Stimulated activated CD8-positive, alpha-beta memory T cell treated with anti-CD3 and anti-CD28 coated beads, Interleukin-12 subunit alpha, Interleukin-12 subunit beta, amount 100 ng/mL, for 24 hours (primary cell): Measurements from ENCODE around the gene ITGAX.

Experiments
- DNase-seq: peaks from one replicate; pipeline ENCODE4 v3.0.0-alpha.2; 2020; ENCODE audit errors: extremely low read depth

The ITGAX gene

GRCh38 chr16:31373235-31373634 lies 18.3 kb downstream of the ITGAX start:
- no peak for DNase-seq

- DNase-seq: no peak
Measured at GRCh38 chr16:31375231-31375630, 20.3 kb downstream of the ITGAX start.

DNA sequence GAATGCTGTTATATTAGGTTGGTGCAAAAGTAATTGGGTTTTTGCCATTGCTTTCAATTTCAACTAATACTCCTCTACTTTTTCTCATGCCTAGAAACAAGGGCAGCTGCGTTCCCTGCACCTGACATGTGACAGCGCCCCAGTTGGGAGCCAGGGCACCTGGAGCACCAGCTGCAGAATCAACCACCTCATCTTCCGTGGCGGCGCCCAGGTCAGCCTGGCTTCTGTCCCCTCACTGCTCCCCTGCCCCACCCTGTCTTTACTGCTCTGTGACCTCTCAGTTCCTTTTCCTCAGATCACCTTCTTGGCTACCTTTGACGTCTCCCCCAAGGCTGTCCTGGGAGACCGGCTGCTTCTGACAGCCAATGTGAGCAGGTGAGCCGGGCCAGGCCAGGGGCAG lies 21.7 kb downstream of the ITGAX start:
- no peak for DNase-seq

GRCh38 chr16:31377210-31377903 lies 22.4 kb downstream of the ITGAX start:
- no peak for DNase-seq

GRCh38 chr16:31380201-31380600 lies 25.2 kb downstream of the ITGAX start:
- DNase-seq: no peak

DNA sequence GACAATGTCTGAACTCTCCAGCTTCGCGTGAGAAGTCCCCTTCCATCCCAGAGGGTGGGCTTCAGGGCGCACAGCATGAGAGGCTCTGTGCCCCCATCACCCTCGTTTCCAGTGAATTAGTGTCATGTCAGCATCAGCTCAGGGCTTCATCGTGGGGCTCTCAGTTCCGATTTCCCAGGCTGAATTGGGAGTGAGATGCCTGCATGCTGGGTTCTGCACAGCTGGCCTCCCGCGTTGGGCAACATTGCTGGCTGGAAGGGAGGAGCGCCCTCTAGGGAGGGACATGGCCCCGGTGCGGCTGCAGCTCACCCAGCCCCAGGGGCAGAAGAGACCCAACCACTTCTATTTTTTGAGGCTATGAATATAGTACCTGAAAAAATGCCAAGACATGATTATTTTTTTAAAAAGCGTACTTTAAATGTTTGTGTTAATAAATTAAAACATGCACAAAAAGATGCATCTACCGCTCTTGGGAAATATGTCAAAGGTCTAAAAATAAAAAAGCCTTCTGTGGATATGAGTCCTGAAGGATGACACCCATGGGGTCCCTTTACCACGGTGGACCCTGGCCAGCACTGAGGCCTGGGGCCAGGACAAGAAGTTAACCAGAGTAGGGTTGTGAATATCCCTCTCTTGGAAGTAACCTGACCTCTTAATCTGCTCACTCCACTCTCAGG lies 27.6 kb downstream of the ITGAX start:
- peak; percentile 38 for DNase-seq

DNA sequence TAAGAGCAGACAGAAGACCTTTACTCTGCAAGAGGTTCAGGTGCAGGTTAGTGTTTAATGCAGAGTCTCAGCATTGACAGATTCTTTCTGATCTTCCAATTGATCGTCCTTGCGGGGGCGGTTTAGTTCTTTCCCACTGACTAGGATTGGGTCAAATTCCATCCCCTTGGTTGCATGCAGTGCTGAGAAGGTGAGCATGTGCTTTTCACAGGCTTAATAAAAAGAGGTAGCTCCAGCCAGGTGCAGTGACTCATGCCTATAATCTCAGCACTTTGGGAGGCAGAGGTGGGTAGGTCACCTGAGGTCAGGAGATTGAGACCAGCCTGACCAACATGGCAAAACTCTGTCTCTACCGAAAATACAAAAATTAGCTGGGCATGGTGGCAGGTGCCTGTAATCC lies 30.7 kb downstream of the ITGAX start:
- DNase-seq: no peak

GRCh38 chr16:31386157-31386984 lies 31.4 kb downstream of the ITGAX start:
- DNase-seq: no peak

DNA sequence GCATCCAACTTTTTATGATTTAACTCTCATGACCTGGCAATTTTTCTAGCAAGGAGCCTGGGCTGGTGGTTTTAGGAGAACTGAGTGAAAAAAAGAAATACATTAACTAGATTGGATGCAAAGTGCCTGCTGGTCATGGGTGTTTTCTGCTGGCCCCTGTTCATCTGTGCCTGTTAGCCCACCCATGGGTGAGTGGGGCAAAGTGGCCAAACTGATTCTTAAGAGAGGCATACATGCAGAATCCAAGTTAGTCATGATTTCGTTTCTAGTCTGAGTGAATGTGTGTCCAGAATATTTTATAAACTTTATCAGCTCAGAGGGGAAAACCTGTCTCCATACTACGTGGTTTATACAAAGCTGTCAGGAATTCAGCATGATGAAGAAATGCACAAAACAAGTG lies 33.6 kb downstream of the ITGAX start:
- DNase-seq: no peak

GRCh38 chr16:31390504-31391041 lies 35.6 kb downstream of the ITGAX start:
- no peak for DNase-seq

DNA sequence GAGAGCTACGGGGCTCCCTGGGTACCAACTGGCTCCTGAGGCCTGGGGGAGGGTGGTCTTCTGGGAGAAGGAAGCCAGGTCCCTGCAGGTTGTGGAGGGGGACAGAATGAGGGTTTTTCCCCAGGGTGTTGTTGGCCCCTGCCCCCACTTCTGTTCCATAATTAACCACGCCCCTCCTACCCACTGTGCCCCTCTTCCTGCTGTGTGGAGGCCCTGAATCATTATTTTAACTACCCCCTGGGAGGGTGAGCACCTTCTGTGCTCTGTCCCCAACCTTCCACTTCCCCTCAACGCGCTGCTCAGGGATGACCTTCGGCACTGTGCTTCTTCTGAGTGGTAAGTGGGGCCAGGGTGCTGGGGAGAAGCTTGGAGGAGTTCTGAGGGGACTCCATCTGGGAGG lies 38.1 kb downstream of the ITGAX start, which contains the start of gene ITGAD:
Gene ITGAD, plus strand, starts transcription at position 280 of the 400 bp plus-strand sequence. Its CDS starts 26 bp downstream, at position 306.
- no peak for DNase-seq

- DNase-seq: no peak
Measured at GRCh38 chr16:31395647-31396046, 40.7 kb downstream of the ITGAX start.

DNA sequence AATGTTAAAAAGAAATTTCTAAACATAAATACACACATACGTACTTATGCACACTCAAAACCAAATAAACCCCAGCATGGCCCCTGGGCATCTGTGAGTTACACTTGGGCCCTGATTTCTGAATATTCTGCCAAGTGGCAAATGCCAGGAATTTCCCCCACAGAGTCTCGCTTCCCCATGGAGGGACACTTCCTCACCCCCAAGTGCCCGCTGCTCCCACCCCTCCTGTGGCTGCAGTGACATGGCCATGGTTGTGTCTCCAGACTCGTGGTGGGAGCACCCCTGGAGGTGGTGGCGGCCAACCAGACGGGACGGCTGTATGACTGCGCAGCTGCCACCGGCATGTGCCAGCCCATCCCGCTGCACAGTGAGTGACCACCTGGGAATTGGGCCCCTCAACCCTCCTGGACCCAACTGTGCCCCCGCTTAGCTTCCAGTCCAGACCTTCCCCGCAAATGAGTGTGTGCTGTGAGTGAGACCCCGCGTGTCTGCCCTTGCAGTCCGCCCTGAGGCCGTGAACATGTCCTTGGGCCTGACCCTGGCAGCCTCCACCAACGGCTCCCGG lies 42.2 kb downstream of the ITGAX start:
- no peak for DNase-seq

GRCh38 chr16:31397701-31398100 lies 42.7 kb downstream of the ITGAX start:
- DNase-seq: no peak

GRCh38 chr16:31400191-31400590 lies 45.2 kb downstream of the ITGAX start:
- DNase-seq: no peak

DNA sequence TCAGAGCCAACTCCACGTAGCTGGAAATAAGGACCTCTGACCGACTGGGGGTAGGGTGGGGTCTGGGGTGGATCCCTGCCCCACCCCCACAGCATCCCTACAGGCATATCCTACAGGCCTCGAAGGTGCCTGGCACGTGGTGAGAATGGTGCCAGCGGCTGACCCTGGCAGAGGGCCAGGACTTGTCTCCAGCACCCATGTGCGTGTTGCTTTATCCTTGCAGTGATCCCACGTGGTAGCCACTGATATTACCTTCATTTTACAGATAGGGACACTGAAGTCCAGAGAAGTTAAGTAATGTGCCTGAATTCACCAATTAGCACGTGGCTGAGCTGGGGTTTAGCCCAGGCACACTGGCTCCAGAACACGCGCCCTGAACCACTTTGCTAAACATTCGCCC lies 46.5 kb downstream of the ITGAX start:
- no peak for DNase-seq

- no peak for DNase-seq
Measured at GRCh38 chr16:31402687-31403086, 47.7 kb downstream of the ITGAX start.

DNA sequence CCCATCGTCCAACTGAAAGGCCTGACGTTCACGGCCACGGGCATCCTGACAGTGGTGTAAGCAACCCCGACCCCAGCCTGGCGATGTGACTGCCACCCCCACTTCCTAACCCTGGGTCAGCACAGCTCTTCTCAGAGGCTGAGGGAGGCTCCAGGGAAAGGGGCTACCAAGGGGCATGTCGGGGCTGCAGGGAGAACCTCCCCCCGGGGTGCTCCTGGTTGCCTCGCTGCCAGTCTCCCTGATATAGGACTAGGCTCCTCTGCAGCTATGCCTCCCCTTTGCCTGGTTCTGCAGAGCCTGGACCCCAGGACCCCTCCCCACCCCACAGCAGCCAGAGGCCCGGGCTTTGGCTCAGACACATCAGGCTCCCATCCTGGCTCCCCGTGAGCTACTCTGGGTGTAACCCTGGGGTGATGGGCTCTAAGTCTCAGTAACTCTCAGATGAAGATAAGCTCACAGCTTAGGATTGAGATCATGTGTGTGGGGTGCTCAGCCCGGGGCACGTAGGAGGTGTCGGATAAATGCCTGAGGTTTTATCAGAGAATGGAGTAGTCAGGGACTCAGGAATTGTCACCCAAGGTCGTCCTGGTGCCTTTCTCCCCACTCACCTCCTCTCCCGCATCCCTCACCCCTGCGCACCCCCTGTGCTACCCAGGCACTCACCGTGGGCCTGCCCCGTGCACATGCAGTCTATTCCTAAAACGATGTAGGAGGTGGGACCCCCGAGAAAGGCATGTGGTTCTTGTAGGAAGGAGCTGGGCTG lies 48.8 kb downstream of the ITGAX start:
- no peak for DNase-seq

DNA sequence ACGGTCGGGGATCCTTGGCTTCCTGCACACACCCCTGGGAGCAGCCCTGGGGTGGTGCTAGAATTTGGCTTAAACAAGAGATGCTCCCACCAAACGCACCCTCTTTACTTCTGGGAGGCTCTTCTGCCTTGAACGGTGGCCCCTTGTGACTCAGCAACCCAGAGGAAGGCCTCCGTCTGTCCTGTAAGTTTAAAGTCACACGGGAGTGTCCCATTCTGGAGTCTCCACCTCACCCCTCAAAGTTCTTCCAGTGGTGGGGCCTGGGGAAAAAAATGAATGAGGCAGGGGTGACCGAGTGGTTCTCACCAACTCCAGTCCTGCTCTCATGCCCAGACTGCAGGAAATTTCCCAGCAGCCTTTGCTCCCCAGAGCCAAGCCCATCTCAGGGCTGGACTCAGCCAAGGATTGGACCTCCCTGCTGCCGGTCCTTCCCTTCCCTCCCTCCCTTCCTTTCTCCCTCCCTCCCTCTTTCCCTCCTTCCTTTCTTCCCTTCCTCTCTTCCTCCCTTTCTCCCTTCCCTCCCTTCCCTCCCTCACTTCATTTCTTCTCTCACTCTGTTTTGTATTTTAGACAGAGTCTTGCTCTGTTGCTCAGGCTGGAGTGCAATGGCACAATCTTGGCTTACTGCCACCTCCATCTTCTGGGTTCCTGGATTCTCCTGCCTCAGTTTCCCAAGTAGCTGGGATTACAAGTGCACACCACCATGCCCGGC lies 49.5 kb downstream of the ITGAX start:
- no peak for DNase-seq

DNA sequence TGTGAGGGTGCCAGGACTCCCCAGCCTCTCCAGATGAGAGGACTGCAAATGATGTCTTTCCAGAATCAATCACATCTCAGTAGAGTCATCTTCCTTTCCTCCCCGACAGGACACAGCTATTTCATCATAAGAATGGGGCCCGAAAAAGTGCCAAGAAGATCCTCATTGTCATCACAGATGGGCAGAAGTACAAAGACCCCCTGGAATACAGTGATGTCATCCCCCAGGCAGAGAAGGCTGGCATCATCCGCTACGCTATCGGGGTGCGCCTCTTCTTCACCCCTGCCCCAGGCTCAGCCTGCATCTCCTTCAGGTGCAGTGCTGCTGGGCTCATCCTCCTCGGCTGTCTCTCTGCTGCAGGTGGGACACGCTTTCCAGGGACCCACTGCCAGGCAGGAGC lies 52.4 kb downstream of the ITGAX start:
- no peak for DNase-seq

DNA sequence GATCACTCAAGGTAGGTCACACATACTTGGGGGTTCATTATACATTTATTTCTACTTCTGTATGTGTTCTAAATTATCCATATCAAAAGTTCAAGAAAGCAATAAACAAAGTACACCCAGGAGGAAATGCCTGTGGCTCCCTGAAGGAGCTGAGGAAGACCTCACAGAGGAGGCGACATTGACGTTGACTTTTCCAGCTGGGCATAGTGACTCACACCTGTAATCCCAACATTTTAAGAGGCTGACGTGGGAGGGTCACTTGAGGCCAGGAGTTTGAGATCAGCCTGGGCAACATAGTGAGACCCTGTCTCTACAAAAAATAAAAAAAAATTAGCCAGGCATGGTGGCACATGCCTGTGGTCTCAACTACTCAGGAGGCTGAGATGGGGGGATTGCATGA lies 54.5 kb downstream of the ITGAX start:
- DNase-seq: no peak
